Measurements from ENCODE around the gene EVX1. TPM values are rescaled to one million over a fixed set of nuclear protein-coding genes. Genes with fewer than 3 reads are reported as not detected.

Gene EVX1
- total RNA-seq, 1 experiment from 2014 or later = not detected

GRCh38 chr7:27242154-27242553 lies 448 bp upstream of the EVX1 start:
- no CpG with 5 or more reads among the region's 14 CpGs for WGBS (ENCODE audit: extremely low coverage, insufficient read length, low lambda C conversion rate)
- Histone ChIP-seq H3K4ac (ENCODE audit: low read depth, low read length) (no peak overlapping the region), H3K27me3 (ENCODE audit: insufficient read depth, low read length) (peaks cover 99% of the 10 kb centered on the region), H4K91ac (ENCODE audit: insufficient read length, low read depth, low read length) (no peak overlapping the region), H3K56ac (ENCODE audit: insufficient read length, low read depth, low read length) (no peak overlapping the region), H3K23me2 (ENCODE audit: insufficient read length, low read depth, low read length, poor library complexity, severe bottlenecking) (peaks cover 3% of the 10 kb centered on the region), H4K20me1 (ENCODE audit: control insufficient read depth, insufficient read depth, insufficient read length) (peaks cover 2% of the 10 kb centered on the region), H3K23ac (ENCODE audit: insufficient read length, low read depth, low read length) (no peak overlapping the region), H3K9ac (ENCODE audit: extremely low read depth, insufficient read length, low read length) (no peak overlapping the region), H2BK120ac (ENCODE audit: low read depth, low read length, poor library complexity, severe bottlenecking) (no peak overlapping the region), H2BK12ac (ENCODE audit: insufficient read length, low read depth, low read length) (no peak overlapping the region), H3K18ac (ENCODE audit: insufficient read length, low read depth, low read length) (no peak overlapping the region), H3K4me2 (ENCODE audit: insufficient read depth, insufficient read length, low read length) (peak overlapping the region; percentile 9), H3K14ac (ENCODE audit: insufficient read depth, low read length) (no peak overlapping the region), H3K9me3 (ENCODE audit: control insufficient read depth, low read depth, low read length) (no peaks in the 10 kb centered on the region), H3T11ph (ENCODE audit: low read length) (no peak overlapping the region), H2BK20ac (ENCODE audit: low read depth, low read length, poor library complexity, severe bottlenecking) (no peak overlapping the region), H2AK5ac (ENCODE audit: insufficient read length, low read length) (no peak overlapping the region), H3K79me1 (ENCODE audit: insufficient read depth, low read depth, low read length, poor library complexity, severe bottlenecking) (no peaks in the 10 kb centered on the region), H3K27ac (ENCODE audit: insufficient read length, low read depth, low read length) (no peak overlapping the region), H2BK5ac (ENCODE audit: insufficient read length, low read length) (no peak overlapping the region), H2AFZ (ENCODE audit: low read length) (no peak overlapping the region), H2BK15ac (ENCODE audit: low read depth, low read length) (no peak overlapping the region), H3K4me1 (ENCODE audit: insufficient read depth, low read length) (no peaks in the 10 kb centered on the region), H3K79me2 (ENCODE audit: insufficient read depth, low read length) (no peaks in the 10 kb centered on the region), H4K5ac (ENCODE audit: insufficient read length, low read depth, low read length) (no peak overlapping the region), H4K8ac (replicated peaks; ENCODE audit: insufficient read length, low read depth, low read length) (no peak overlapping the region)
- H3K4me1 Mint-ChIP-seq = peaks cover 36 to 60% of the 10 kb centered on the region in 2 experiments
- no peak for TF ChIP-seq CTCF (conservative IDR thresholded peaks at IDR 0.05)
- DNase-seq = no peak
- peak overlapping the region in 1 of 2 experiments; percentile 67; a peak in 2 of 5 replicates for H3K4me3 Mint-ChIP-seq
- H3K9me3 Mint-ChIP-seq = peaks cover 2 to 6% of the 10 kb centered on the region in 2 experiments; a peak in 3 of 5 replicates
- H3K27ac Mint-ChIP-seq = no peak overlapping the region
- peaks cover 98% of the 10 kb centered on the region for H3K27me3 Mint-ChIP-seq (ENCODE audit: low read depth)
- 0 out of 7 replicates have a peak, but pooled peaks cover 0 to 1% (median 0%) of the 10 kb centered on the region in 3 experiments for H3K36me3 Mint-ChIP-seq (ENCODE audit: insufficient read depth in 1 of 3, low read depth in 3 of 3)
